Measurements from ENCODE around the gene POLD2.

Gene POLD2

GRCh38 chr7:44101303-44101965 lies 21.9 kb downstream of the POLD2 start:
- DNase-seq (ENCODE audit: low spot score) = no peak

DNA sequence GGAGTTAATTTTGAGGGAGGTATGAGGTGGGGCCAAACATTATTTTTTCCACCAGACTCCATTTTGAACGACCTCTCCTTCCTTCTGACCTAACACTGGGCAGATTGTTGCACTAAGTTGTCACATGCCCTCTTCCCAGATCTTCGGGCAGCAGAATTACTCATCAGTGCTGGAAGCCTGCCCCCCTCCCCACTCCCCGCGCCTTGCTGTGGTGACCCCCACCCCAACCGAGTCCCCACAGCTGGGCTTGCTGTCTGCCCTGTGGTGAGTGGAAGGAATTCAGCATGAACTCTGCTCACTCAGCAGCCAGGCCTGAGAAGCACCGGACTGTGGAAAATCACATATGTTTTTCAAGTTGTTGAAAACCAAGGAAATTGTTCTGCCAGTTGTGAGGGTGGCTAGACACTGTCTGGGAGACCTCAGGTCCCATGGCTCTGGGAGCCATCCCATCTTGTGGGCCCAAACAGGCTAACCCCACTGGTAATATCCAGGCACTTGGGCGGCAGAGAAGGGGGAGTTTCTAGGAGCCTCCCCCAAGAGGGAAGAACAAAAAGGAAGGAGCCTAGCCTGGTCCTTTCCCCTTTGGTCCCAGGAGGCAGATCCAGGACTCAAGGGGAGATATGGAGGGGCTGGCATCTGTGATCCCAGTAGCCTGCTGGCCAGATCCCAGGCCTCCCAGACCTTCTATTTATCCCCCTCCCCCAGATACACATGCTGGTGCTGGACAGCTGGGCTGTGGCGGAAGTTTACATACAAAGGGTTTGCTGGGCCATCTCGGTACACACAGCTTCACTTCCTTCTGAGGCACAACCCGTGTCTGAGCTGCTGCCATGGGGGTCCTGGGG lies 22.7 kb downstream of the POLD2 start:
- DNase-seq (ENCODE audit: low spot score) = peak; percentile 63

DNA sequence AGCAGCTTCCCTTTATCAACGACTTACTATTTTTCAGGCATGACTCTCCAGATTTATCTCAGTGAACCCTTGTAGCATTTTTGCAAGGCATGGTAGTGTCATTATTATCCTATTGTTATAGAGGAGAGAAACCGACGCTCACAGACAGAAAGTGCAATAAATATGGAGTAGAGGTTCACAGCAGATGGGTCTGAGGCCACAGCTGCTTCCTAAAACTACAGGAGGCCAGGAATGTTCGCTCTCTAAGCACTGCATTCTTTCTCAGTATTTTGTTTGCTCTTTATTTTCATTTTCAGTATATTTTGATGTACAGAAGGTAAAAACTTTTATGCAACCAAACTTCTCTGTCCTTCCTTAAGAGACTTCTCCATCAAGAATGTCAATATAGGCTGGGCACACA lies 23.7 kb downstream of the POLD2 start:
- no peak for DNase-seq (ENCODE audit: low spot score)

DNA sequence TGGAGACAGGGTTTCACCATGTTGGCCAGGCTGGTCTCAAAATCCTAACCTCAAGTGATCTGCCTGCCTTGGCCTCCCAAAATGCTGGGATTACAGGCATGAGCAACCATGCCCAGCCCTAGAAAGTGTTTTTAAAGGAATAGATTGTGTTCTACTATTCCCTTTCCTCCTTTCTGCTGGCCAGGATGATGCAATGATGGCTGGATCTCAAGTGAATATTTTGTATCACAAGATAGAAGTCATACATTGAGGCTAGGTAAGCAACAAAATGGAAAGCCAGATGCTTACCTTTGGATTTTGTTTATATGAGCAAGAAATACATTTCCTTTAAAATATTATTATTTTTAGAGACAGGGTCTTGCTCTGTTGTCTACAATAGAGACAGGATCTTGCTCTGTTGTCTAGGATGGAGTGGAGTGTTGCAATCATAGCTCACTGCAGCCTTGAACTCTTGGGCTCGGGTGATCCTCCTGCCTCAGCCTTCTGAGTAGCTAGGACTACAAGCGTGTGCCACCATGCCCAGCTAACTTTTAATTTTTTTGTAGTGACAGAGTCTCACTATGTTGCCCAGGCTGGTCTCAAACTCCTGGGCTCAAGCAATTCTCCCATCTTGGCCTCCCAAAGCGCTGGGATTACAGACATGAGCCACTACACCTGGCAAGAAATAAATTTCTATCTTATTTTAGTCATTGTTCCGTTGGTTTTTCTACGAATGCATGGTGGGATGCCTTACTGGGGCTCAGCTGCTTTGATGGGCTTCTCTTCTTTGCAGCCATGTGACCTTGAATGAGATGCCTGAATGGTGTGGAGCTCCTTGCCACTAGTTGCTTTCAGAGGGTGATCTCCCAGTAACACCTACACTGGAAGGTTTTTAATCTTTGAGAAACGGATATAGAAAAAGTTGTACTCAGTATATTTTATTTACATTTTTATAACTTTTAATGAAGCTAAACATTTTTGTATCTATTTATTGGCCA lies 25.0 kb downstream of the POLD2 start:
- no peak for DNase-seq (ENCODE audit: low spot score)

GRCh38 chr7:44097064-44097932 lies 26.1 kb downstream of the POLD2 start:
- DNase-seq (ENCODE audit: low spot score) = no peak

GRCh38 chr7:44096326-44096881 lies 26.9 kb downstream of the POLD2 start:
- DNase-seq (ENCODE audit: low spot score) = no peak

DNA sequence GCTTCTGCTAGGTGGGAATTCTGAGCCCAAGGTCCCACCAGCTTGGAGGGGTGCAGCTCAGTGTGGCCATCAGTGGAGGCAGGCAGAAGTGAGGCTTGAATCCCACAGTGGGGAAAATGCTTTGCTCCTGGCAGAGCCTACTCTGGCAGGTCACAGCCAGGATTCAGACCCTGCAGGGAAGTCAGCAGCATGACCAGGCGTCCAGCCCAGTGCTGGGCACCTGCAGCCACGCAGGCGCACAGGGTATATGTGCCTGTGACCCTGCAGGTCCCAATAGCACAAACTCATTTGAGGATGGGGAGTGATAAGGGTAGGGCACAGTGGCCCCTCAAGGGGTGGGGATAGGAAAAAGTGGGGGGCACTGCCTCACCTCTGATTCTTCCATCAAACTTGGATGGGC lies 27.6 kb downstream of the POLD2 start:
- DNase-seq (ENCODE audit: low spot score) = no peak

DNA sequence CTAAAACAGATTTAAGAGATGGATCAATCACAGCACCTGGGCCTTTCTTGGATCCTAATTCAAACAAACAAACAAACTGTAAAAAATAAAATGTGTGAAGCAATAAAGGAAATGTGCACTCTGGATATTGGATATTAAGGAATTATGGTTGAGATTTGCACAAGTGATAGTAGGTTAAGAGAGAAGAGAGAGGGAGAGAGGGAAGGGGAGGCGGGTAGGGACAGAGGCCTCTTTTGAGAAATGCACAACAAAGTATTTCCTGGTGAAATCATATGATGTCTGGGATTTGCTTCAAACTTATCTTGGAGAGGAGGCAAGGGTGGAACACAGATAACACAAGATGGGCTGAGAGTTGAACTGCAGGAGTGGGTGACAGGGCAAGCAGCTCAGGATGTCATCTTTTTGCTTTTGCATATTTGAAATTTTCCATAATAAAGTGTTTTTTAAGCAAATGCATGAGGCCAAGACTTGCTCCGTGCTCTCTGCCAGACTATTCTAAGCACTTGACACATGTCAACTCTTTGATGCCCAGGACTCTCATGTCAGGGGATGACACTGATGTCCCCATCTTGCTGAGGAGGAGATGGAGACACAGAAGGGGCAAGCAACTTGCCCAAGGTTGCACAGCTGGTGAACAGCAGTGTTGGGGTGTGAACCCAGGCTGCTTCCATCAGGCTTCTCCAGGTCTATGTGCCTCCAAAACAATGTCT lies 28.3 kb downstream of the POLD2 start:
- no peak for DNase-seq (ENCODE audit: low spot score)

DNA sequence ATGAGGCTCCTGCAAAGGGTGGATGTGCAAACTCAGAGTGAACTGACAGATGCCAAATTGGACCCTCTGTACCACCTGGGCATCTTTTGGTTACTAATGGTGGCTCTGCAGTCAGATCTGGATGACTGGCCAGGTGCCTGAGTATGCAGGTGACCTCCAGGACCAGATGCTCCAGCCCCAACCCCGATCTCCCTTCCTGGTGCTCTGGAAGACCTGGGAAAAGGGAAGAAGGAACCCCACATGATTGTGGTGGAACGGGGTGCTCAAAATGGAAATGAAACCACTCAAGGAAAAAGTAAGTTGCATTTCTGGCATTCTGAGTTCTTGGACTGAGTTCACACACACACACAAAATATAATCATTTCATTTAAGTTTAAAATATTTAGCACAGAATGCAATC lies 29.0 kb downstream of the POLD2 start:
- no peak for DNase-seq (ENCODE audit: low spot score)

GRCh38 chr7:44093102-44093641 lies 30.2 kb downstream of the POLD2 start:
- no peak for DNase-seq (ENCODE audit: low spot score)

GRCh38 chr7:44087911-44088838 lies 35.2 kb downstream of the POLD2 start:
- DNase-seq (ENCODE audit: low spot score) = peak; percentile 78

GRCh38 chr7:44086627-44087026 lies 36.7 kb downstream of the POLD2 start:
- no peak for DNase-seq (ENCODE audit: low spot score)

GRCh38 chr7:44085546-44085945 lies 37.8 kb downstream of the POLD2 start:
- no peak for DNase-seq (ENCODE audit: low spot score)

DNA sequence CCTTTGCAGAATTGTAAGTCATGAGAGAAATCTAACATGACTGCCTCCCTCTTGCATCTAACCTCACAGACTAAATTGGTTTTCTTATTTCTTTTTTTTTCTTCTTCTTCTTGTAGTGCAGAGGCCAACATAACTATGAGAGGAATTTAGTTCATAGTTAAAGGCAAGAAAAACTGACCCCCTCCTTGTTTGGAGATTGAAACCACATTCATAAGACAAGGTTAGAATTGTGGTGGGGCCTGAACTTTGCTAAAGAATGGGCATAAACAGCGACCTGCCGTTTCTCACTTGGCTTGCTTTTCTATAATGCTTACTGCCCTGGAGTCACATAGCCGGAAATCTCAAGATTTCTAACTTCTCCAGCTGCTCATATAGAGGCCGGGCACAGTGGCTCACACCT lies 38.6 kb downstream of the POLD2 start:
- DNase-seq (ENCODE audit: low spot score) = no peak

DNA sequence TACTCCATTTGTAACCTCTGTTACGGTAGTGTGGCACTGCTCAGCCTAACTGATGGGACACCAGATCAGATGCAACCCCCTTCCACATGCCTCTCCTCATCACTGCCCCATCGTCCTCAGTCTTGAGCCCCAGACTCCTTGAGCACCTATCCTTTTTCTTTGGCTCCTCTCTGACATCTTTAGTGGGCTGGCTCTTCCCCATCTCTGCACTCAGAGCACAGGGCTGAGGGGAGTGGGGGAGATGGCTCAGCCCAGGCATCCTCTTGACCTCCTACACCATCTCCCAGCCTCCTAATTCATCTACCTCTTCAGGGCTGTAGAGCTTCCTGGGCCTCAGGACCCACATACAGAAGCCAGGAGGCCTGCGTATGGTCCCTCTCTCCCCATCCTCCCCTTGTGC lies 39.6 kb downstream of the POLD2 start:
- DNase-seq (ENCODE audit: low spot score) = no peak

DNA sequence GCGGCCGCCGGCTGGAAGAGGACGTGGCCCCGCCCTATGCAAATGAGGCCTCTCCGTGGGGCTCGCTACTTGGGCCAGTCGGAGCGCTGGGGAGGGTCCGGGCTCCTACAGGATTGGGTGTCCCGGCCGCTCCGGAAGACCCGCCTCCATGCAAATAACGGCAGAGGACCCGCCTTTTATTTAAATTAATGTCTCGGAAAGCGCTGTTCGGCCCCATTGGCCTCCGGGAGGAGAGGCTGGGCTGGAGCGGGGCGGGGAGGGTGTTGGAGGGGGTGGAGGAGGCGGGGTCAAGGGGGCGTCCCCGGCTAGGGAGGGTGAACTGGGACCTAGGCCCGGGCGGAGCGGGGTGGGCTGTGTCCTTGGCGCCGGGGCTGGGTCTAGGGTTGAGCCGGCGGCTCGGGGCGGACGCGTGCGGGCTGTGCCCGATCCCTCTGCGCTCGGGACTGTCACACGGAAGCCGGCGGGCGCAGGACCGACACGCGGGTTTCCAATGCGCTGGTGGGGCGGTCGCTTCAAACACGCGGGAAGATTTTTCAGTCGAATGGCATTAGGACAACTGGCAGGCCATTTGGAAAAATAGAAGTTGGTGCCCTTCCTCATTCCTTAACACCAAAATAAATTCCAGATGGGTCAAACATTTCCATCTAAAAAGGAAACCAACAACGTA lies 40.7 kb downstream of the POLD2 start:
- DNase-seq (ENCODE audit: low spot score) = peak; percentile 97

DNA sequence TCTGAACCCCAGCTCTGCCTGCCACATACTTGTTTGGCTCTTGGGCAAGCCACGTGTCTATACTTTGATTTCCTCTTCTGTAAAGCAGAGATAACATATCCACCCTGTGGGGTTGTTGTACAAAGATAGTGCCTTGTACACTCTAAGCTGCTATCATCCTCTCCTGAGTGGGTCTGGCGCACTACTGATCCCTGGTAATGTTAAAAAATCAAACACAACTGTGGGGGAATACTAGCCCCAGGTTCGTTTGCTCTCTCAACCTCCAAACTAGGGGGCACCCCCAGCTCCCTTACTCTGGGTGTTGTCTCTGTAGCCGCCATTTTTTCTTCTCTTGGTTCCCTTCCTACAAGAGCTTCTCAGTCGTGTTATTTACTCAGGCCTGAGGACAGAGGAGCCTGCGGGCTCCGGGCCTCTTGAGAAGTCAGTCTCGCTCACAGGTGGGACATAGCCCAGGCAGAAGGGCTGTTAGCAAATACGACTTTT lies 42.0 kb downstream of the POLD2 start:
- no peak for DNase-seq (ENCODE audit: low spot score)

- no peak for DNase-seq (ENCODE audit: low spot score)
Observed at GRCh38 chr7:44080686-44081265, 42.6 kb downstream of the POLD2 start.

Data from hepatic stellate cell (primary cell).